K562 (cell line): ENCODE data around the gene NT5C2.

Experiments used
- BCOR ChIP-seq: fragments of 450-650 bp; IDR thresholded peaks from 2 replicates; pipeline ENCODE4 v1.6.1; 2016
- CTCF ChIP-seq, 3 experiments: IDR thresholded peaks in 2 of 3; conservative IDR thresholded peaks in 1 of 3; 2 replicates each; pipeline ENCODE4 v1.5.1; 2011 to 2012; ENCODE audit warnings: low read length in 3 of 3, mild to moderate bottlenecking in 3 of 3, control low read depth in 2 of 3, improper control_type of control experiment in 1 of 3, inconsistent platforms in 1 of 3, low read depth in 1 of 3, mixed read lengths in 1 of 3, moderate library complexity in 1 of 3; ENCODE audit not compliant: insufficient read depth in 2 of 3
- MAFG ChIP-seq: fragments of 450-650 bp; conservative IDR thresholded peaks from 2 replicates; pipeline ENCODE4 v1.6.1; 2016; ENCODE audit warnings: missing genetic modification characterization, missing compliant biosample characterization
- MED1 ChIP-seq: sonication (generic); formaldehyde crosslinking; IDR thresholded peaks from 2 replicates; pipeline ENCODE4 v1.8.1; 2023; ENCODE audit warnings: missing genetic modification reagents, borderline replicate concordance
- MYNN ChIP-seq, 2 experiments: sonication (generic); formaldehyde crosslinking in 1 of 2; IDR thresholded peaks; 2 replicates each; pipeline versions ENCODE4 v1.5.0 to v1.6.1; 2016 to 2020; ENCODE audit warnings: antibody characterized with exemption in 1 of 2, missing genetic modification reagents in 1 of 2
- NCOR1 ChIP-seq: fragments of 450-650 bp; IDR thresholded peaks from 2 replicates; pipeline ENCODE4 v1.6.1; 2016; ENCODE audit warnings: mild to moderate bottlenecking, moderate library complexity
- POLR2A ChIP-seq: fragments of 450-650 bp; conservative IDR thresholded peaks from 2 replicates; pipeline ENCODE4 v1.6.1; 2016
- POLR2AphosphoS5 ChIP-seq: IDR thresholded peaks from 2 replicates; pipeline ENCODE4 v1.6.1; 2011; ENCODE audit warnings: mild to moderate bottlenecking, low read depth, low read length, moderate library complexity; ENCODE audit not compliant: control insufficient read depth, insufficient read depth
- PRMT5 ChIP-seq: sonication (generic); formaldehyde crosslinking; IDR thresholded peaks from 2 replicates; pipeline ENCODE4 v1.5.0; 2020; ENCODE audit warnings: missing genetic modification reagents
- RCOR1 ChIP-seq, 2 experiments: IDR thresholded peaks; 2 replicates each; pipeline ENCODE4 v1.6.1; 2012; ENCODE audit warnings: low read depth in 2 of 2, low read length in 2 of 2, borderline replicate concordance in 1 of 2, improper control_type of control experiment in 1 of 2
- SRSF9 ChIP-seq: fragments of 200-400 bp; formaldehyde crosslinking; IDR thresholded peaks from 2 replicates; pipeline ENCODE4 v1.6.1; 2017; ENCODE audit warnings: low read depth, low read length, borderline replicate concordance
- ZNF280A ChIP-seq: fragments of 450-650 bp; IDR thresholded peaks from 2 replicates; pipeline ENCODE4 v1.6.1; 2018; ENCODE audit warnings: mild to moderate bottlenecking, low read depth; ENCODE audit not compliant: partially characterized antibody
- TF ChIP-seq, protein P1 (sequence below), 3 experiments: fragments of 200-800 bp in 1 of 3; fragments of 250-450 bp in 1 of 3; fragments of 450-650 bp in 1 of 3; sonication (Bioruptor Pico) in 1 of 3; sonication (Bioruptor generic) in 1 of 3; formaldehyde crosslinking in 1 of 3; IDR thresholded peaks; 2 replicates each; pipeline versions ENCODE4 v1.6.1 to v1.8.0; 2016 to 2022; ENCODE audit warnings: mild to moderate bottlenecking in 2 of 3, missing genetic modification characterization in 2 of 3, missing compliant biosample characterization in 1 of 3, moderate library complexity in 1 of 3
- TF ChIP-seq, protein P2 (sequence below): fragments of 250-450 bp; sonication (Bioruptor Pico); IDR thresholded peaks from 2 replicates; pipeline ENCODE4 v1.5.0; 2021; ENCODE audit warnings: mild to moderate bottlenecking, borderline replicate concordance

DNA sequence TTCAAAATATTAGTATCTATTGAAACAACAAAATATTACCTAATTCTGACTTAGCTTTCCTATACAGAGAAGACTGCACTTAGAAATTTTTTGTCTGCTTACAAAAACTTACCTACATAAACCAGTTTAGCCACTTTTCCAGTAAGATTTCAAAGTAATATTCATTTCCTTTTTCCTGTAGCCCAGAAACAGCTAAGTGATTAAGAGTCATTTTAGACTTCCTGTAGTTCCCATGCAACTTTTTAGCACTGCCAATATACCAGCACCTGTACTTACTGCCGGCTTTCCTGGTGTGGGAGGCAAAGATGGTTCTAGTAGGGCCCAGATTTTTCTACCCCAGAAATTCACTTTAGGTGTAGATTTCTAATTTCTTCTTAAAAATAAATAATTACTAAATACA is 21.8 kb downstream of the NT5C2 start:
- TF ChIP-seq POLR2A = no peak
- no peak for TF ChIP-seq ZNF280A
- no peak for TF ChIP-seq NCOR1
- TF ChIP-seq CTCF (IDR thresholded peaks at IDR 0.05 in 2 of 3, conservative IDR thresholded peaks at IDR 0.05 in 1 of 3; ENCODE audit: insufficient read depth in 2 of 3, low read depth in 1 of 3, low read length in 3 of 3) = no peak
- no peak for TF ChIP-seq MYNN (IDR thresholded peaks at IDR 0.05)
- TF ChIP-seq MYNN (CRISPR knock-in tag; IDR thresholded peaks at IDR 0.05) = no peak
- TF ChIP-seq MAFG (tag) = no peak
- no peak for TF ChIP-seq RCOR1 (IDR thresholded peaks at IDR 0.05; ENCODE audit: borderline replicate concordance in 1 of 2, low read depth in 2 of 2, low read length in 2 of 2)
- TF ChIP-seq MED1 = no peak
- TF ChIP-seq, protein P1, sequence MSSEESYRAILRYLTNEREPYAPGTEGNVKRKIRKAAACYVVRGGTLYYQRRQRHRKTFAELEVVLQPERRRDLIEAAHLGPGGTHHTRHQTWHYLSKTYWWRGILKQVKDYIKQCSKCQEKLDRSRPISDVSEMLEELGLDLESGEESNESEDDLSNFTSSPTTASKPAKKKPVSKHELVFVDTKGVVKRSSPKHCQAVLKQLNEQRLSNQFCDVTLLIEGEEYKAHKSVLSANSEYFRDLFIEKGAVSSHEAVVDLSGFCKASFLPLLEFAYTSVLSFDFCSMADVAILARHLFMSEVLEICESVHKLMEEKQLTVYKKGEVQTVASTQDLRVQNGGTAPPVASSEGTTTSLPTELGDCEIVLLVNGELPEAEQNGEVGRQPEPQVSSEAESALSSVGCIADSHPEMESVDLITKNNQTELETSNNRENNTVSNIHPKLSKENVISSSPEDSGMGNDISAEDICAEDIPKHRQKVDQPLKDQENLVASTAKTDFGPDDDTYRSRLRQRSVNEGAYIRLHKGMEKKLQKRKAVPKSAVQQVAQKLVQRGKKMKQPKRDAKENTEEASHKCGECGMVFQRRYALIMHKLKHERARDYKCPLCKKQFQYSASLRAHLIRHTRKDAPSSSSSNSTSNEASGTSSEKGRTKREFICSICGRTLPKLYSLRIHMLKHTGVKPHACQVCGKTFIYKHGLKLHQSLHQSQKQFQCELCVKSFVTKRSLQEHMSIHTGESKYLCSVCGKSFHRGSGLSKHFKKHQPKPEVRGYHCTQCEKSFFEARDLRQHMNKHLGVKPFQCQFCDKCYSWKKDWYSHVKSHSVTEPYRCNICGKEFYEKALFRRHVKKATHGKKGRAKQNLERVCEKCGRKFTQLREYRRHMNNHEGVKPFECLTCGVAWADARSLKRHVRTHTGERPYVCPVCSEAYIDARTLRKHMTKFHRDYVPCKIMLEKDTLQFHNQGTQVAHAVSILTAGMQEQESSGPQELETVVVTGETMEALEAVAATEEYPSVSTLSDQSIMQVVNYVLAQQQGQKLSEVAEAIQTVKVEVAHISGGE (CRISPR knock-in tag; IDR thresholded peaks at IDR 0.05) = no peak
- TF ChIP-seq POLR2AphosphoS5 = no peak
- no peak for TF ChIP-seq BCOR
- TF ChIP-seq, protein P2, sequence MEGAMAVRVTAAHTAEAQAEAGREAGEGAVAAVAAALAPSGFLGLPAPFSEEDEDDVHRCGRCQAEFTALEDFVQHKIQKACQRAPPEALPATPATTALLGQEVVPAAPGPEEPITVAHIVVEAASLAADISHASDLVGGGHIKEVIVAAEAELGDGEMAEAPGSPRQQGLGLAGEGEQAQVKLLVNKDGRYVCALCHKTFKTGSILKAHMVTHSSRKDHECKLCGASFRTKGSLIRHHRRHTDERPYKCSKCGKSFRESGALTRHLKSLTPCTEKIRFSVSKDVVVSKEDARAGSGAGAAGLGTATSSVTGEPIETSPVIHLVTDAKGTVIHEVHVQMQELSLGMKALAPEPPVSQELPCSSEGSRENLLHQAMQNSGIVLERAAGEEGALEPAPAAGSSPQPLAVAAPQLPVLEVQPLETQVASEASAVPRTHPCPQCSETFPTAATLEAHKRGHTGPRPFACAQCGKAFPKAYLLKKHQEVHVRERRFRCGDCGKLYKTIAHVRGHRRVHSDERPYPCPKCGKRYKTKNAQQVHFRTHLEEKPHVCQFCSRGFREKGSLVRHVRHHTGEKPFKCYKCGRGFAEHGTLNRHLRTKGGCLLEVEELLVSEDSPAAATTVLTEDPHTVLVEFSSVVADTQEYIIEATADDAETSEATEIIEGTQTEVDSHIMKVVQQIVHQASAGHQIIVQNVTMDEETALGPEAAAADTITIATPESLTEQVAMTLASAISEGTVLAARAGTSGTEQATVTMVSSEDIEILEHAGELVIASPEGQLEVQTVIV (CRISPR knock-in tag) = no peak
- no peak for TF ChIP-seq SRSF9
- TF ChIP-seq PRMT5 = no peak
